Hypothalamus (tissue), 51 donors: ENCODE data around the gene STAB1.

Experiments used
- DNase-seq, 51 donors: peaks; one replicate each; lab custom pipeline; 2025; lab: John Stamatoyannopoulos, UW

Gene STAB1

DNA sequence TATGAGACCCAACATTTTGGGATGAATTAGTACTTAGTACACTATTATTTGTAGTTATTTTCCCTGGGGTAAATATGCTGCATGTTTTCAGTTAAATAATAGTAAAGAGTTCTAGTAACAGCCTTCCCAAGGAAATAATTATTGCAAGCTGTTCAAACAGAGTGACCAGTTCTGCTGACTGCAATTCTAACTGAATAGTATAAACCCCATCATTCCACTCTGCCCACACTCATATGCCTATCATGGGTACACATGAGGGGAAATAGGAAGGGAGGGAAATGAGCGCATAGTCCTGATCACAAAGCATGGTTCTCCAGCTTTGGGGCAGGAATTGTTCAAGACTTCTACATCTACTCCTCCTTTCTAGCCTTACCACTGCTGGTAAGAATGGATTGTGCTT, 59.9 kb downstream of the STAB1 start:
- DNase-seq = no peak

DNA sequence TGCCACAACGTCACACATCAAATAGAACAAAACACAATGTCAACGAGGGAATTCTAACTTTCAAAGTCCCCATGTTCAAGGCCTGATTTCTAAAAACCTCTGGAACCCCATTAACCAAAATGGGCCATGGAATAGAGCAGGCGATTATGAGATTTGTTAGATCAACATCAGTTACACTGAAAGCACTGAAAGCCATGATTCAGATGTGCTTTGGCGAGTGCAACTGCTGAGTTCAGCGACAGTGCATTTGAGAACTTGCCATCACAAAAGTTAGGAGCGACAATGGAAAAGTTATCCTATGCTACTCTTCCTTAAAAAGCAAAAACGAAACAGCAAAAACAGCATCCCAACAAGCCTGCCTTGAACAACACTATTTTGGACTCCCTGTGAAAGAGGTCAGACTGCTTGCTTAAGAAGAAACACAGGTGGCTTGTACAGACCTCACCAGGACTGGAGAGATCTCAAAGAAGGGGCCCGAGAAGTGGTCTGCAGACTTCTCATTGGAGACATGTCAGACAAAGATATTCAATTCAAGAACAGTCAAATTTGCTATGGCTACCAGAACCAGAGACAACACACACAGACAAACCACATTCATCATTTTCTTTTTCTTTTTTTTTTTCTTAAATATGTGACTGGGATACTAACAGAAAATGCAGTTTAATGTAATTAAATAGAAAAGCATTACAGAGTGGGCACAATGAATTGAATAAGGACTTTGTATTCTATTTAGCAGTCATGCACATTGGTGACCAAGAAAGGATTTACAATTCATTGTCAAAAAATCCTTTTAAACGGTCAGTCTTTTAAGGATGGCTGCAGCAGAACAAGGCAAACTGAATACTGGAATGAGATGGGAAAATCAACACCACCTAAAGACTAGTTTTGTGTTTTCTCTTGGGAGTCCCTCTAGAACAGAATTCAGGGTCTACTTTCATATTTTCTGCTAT, 62.1 kb downstream of the STAB1 start:
- DNase-seq = peak in 3 of 51 donors; percentile 3 to 65 (median 8)

DNA sequence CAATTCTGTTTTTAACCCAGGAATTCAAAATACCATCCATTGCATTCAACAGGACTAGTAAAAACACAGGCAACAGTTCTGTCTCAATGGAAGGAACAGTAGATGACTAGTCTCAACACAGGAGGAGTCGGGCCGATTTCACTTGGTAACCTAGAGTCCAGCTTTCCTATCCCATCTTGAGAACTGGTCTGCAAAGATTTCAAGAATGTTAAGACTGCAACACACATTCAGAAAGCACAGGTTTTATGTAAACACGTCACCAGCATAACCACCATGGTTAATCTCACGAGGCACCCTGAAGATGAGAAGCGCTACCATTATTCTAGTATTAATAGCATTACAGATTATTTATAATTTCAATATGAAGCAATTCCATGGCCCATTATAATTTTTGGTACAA, 63.3 kb downstream of the STAB1 start:
- DNase-seq = no peak

DNA sequence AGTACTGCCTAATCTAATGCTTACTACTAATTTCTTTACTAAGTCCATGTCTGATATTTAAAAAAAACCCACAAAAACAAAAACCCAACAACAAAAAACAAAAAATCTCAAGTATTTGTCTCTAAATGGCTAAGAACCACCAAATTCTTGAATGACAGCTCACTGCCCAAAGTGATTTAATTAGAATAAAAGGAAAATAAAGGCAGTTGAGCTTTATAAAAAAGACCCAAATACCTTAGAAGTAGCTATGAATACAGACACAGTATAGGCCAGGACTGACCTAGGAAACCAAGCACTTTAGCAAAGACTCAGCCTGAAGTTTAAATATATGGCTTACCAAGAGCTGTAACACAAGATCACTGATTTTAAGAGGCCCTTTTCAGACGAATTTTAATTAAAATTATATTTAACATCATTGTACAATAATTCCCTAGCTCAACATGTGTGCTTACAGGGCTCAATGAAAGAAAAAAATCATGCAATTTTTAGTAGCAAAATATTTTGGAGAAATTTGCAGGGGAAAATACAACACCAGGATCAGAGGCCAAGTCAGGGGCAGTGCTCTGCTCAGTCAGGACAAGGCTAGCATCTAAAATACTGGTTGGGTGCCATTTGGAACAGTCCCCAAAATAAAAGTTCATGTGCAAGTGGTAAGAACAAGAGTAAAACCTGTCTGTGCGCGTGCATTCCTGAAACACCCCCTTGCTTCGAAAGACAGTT, 66.0 kb downstream of the STAB1 start:
- DNase-seq = no peak

DNA sequence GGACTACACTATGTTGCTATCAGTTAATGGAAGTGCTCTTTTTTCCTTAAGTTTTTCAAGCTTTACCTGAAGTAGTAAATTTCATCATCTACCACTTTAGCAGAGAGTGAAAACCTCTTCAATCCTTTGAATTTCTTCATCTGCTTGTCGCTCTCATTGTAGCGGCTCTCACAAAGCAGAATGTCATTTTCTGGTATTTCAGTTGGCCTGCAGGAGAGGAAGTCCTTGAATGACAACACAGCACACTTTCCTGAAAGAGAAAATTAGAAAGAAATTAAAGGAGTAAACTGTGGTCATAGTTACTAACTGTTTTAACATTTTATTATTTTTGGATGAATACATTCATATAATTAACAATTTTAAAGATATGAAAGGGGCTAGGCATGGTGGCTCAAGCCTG, 68.8 kb downstream of the STAB1 start:
- no peak for DNase-seq

DNA sequence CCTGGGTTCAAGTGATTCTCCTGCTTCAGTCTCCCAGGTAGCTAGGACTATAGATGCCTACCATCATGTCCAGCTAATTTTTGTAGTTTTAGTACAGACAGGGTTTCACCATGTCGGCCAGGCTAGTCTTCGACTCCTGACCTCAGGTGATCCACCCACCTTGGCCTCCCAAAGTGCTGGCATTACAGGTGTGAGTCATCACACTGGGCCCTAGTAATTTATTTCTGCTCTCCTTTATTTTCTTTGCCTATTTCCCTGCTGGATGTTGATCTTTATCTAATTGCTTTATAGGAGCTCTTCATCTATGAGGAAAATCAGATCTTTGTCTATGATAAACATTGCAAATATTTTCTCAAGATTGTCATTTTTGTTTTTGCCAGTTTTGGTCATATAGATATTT, 72.9 kb downstream of the STAB1 start:
- DNase-seq = no peak

DNA sequence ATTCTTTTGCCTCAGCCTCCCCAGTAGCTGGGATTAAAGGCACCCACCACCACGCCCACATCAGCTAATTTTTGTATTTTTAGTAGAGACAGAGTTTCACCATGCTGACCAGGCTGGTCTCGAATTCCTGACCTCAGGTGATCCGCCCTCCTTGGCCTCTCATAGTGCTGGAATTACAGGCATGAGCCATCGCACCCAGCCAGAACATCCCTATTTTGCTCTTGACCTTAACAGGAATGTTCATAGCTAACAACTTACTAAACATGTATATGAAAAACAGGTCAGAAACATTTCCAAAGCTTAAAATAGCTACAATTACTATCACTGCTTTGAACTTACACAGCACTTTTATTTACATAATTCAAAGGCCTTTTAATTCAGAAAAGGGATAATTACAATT, 74.9 kb downstream of the STAB1 start:
- no peak for DNase-seq

DNA sequence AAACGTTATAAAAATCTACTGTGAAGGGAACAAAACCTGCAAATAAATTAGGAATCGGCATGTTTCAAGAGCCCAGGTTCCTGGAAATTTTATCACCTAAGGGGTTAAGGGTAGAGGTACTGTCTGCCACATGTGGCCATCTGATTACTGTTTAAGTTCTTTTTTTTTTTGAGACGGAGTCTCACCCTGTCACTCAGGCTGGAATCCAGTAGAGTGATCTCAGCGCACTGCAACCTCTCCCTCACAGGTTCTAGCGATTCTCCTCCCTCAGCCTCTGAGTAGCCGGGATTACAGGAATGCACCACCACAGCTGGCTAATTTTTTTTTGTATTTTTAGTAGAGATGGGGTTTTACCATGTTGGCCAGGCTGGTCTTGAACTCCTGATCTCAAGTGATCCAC, 77.1 kb downstream of the STAB1 start:
- DNase-seq = no peak
